CD4-positive, alpha-beta T cell treated with Interleukin-2 at 100 ng/mL for 4 hours (primary cell): ENCODE results near the gene SAV1.
"Not testable (repeated sequence)": the region's sequence is repeated elsewhere in the genome, so short reads cannot be mapped to it uniquely, and the experiment has no call there.

Experiments used
- DNase-seq: peaks from one replicate; pipeline ENCODE4 v3.0.0-alpha.2; 2020; ENCODE audit warnings: low spot score

SAV1 gene

DNA sequence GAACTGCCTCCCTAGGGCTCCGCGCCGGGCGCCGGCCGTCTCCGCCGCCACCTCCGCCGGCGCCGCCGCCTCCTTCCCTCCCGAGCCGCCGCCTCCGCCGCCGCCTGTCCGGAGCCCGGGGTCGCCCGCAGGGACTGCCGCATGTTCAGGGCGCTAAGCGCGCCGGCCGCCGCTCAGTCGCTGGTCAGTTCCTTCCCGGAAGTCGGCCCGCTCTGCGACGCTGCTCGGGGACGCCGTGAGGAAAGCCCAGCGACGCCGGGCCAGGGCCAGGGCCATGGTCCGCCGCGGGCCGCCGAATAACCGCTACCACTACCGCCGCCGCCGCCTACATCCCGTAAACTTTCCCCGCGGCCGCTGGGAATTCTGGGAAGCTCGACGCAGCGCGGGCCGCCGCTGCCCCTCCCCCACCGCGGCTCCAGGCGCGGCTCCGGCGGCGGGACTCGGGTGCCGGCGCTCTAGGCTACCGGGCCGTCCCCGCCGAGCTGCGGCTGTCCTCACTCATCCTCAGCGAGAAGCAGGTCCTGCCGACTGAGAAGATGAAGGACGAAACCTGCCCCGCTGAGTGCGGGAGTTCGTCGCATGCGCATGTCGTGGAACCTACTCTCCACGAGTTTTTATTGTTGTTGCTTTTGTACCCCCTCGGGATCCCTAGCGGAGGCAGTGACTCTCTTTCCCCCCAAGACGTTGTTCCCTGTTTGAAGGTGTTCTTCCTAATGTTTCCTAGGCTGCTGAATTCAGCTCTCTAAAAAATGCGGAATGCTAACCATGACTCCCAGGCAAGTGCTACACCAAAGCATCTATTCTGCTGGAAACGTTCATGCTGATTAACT, at the start of gene SAV1:
Gene SAV1, minus strand, starts transcription at position 311 of the 830 bp plus-strand sequence. CDS start 339 bp downstream, outside the sequence.
- DNase-seq = peak; percentile 42

- DNase-seq = no peak
These were observed 49.7 kb upstream of the SAV1 start for GRCh38 chr14:50717811-50718210.

DNA sequence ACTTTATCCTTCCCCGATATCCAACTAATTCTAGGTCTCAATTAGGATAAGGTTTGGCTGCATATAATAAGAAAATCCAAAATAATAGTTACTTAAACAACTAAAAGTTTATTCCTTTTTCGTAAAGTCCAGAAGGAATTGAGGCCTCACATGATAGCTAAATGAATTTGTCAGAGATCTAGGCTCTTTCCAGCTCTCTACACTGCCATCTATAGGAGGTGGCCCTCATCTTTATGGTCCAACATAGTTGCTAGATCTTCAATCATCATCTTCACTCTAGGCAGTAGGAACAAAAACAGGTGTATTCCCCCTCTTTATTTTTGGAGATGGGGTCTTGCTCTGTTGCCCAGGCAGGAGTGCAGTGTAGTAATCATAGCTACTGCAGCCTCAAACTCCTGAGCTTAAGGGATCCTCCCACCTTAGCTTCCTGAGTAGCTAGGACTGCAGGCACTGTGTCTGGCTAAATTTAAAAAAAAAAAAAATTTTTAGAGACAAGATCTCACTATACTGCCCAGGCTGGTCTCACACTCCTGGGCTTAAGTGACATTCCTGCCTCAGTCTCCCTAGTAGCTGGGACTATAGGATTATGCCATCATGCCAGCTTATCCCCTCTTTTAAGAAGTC, 46.5 kb upstream of the SAV1 start:
- peak; percentile 23 for DNase-seq

GRCh38 chr14:50711043-50711442, 42.9 kb upstream of the SAV1 start:
- DNase-seq = no peak

GRCh38 chr14:50705026-50705593, 37.0 kb upstream of the SAV1 start:
- no peak for DNase-seq

DNA sequence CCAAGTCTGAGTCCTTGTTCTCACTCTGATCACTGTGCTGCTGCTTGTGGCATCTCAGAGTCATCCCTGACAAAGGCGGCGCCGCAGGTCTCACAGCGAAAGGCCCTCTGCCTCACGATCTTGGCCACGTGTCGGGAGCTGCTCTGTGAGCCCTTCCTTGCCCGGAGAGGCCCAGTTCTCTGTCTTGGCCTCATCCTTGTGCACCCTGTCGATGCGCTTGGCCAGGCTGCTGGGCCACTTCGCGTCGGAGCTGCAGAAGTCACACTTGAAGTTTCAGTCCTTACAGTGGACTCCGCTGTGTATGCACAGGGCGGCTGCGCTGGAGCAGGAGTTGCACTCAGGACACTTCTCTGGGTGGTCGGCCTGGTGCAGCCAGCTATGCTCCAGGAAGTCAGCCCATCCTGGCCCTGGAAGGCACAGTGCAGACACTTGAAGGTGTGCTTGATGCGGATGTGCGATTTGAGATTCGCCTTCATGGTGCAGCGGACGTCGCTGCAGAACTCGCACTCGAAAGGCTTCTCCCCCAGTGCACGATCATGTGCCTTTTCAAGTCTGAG, 36.4 kb upstream of the SAV1 start:
- no peak for DNase-seq

- no peak for DNase-seq
These were observed 29.7 kb upstream of the SAV1 start for GRCh38 chr14:50697659-50698290.

- DNase-seq = not testable (repeated sequence)
These were observed 26.2 kb upstream of the SAV1 start for GRCh38 chr14:50694260-50694659.

GRCh38 chr14:50688875-50689274, 20.8 kb upstream of the SAV1 start:
- DNase-seq = no peak

DNA sequence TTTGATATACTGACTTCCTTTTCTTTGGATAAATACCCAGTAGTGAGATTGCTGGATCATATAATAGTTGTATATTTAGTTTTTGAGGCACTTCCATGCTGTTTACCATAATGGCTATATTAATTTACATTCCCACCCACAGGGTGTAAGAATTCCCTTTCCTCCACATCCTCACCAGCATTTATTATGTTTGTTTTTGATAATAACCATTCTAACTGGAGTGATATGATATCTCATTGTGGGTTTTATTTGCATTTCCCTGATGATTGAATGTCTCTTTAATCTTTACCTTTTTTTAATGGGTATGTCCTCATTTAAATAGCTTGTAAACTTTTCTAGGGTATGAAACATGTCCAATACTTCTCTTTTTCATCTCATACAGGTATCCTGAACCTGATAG, 11.6 kb upstream of the SAV1 start:
- no peak for DNase-seq

- DNase-seq = no peak
These were observed 10.1 kb upstream of the SAV1 start for GRCh38 chr14:50678163-50678562.

DNA sequence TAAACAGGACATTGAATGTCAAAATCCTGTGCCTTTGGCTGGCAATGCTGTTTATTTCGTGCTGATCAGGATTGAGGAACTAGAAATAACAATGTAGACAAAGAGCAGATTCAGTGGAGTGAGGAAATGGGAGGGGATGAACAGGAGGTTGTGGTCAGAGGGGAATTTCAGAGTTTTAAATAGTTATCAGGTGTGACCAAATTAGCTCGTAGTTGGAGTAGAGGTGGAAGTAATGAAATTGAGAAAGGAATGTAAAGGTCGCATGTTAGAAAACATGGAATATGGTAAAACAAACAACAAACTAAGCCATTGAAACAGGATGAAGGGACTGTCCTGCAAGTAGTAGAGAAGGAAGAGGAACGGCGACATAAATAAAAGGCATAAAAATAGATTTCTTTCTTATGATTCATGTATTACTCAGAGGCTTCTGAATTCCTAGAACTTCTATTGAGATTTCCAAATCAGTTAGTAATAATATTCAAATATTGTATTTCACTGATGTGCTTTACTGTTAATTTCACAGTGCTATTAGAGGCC, 9.5 kb upstream of the SAV1 start:
- no peak for DNase-seq

DNA sequence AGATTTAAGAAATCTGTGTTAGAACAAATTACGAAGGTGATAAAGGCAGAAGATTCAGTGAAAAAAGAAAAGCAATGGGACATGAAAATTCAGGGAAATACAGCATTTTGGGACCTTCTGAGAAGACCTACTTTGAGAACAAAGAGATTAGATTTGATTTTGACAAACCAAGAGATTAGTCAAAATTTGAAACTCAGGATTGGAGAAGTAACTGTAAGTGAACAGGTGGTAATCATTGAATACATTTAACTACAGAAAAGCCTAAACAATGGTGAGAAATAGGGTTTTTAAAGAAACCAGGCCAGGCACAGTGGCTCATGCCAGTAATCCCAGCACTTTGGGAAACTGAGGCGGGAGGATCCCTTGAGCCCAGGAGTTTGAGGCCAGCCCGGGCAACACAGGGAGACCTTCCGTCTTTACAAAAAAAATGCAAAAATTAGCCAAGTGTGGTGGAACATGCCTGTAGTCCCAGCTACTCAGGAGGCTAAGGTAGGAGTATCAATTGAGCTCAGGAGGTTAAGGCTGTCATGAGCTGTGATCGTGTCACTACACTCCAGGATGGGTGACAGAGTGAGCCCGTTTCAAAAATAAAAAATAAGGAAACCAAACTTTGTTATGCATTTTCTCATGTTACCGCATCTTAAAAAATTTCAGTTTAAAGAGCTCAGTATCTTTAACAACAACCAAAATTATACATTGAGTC, 8.9 kb upstream of the SAV1 start:
- DNase-seq = no peak

DNA sequence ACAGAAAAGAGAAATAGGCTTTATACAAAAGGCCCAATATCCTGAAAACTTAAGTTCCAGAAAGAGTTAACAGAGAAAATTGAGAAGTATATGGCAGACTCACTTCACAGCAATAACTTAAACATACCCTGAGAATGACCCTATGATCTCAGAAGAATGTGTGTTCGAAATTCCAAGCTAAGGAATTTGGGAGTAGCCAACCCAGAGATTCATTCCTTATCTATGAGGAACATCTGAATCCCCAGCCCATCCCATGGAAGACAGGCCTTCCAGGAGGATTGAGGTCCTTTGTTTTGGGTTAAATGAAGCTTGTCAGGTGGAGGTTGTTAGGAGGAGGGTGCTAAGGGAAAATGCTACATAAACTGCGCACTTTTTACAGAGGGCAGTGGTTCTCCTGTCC, 7.5 kb upstream of the SAV1 start:
- no peak for DNase-seq

- no peak for DNase-seq
These were observed 2.8 kb upstream of the SAV1 start for GRCh38 chr14:50670866-50671256.

DNA sequence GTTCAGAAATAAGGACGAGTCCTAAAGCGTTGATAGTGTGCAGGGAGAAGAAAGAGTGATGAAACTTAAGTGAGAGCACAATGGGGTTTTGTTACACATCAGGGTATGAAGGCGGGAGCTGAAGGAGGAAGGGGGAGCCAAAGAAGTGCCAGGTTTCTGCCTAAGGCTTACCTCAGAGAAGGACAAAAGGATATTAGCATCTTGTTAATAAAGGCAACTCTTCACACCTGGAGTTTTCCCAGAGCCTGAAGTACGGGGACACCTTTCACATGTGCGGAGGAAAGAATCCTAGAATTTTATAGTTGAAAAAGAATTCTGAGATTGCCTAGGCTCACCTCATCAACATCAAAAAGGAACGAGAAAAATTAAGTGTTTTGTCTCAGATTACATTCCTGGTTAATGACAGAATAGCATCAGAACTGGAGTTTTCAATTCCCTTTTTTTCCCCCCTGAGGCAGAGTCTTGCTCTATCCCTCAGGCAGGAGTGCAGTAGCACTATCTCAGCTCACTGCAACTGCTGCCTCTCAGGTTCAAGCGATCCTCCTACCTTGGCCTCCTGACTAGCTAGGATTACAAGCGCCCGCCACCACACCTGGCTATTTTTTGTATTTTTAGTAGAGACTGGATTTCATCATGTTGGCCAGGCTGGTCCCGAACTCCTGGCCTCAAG, 2.2 kb upstream of the SAV1 start:
- DNase-seq = no peak

- no peak for DNase-seq
These were observed 1.4 kb upstream of the SAV1 start for GRCh38 chr14:50669441-50669986.

DNA sequence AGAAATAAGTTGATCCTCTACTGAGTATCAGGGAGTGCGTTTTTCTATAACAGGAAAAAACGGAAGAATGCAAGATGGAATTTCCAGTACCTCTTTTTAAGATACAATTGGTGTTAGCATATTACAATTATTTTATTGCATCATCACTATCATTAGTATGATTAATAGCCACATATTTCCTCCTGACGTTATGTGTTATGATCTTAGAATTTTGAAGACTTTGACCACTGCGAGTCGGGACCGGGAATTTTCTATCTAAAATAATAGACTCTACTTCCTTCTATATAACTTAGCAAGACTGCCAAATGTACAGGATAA, 679 bp upstream of the SAV1 start:
- no peak for DNase-seq

DNA sequence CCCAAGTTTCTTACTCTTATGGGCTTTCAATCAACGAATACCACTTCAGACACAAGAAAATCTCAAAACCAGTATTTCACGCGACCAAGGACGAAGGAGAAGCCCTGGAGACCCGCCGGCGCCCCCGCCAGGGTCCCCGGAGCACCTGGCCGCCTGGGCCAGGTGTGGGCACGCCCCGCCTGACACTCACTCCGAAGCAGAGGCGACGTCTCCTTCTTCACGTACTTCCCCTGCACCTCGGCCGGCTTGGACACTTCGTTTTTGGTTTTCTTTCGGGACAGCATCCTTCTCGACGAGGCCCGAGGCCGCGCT, 466 bp downstream of the SAV1 start:
- peak; percentile 6 for DNase-seq

- DNase-seq = peak; percentile 33
These were observed 1.1 kb downstream of the SAV1 start for GRCh38 chr14:50666772-50667683.
